WI38 (cell line): ENCODE data around the gene RAPGEF5.

Source experiments
- H3K4me3 ChIP-seq: 2 replicates; pipeline ENCODE4 v1.5.1; 2011; ENCODE audit warnings: low read depth, mild to moderate bottlenecking, control low read depth, low read length
- TF ChIP-seq, protein P1 (sequence below): IDR thresholded peaks from 2 replicates; pipeline ENCODE4 v1.5.1; 2012; ENCODE audit warnings: low read depth, mild to moderate bottlenecking, control low read depth, low read length

The RAPGEF5 gene

DNA sequence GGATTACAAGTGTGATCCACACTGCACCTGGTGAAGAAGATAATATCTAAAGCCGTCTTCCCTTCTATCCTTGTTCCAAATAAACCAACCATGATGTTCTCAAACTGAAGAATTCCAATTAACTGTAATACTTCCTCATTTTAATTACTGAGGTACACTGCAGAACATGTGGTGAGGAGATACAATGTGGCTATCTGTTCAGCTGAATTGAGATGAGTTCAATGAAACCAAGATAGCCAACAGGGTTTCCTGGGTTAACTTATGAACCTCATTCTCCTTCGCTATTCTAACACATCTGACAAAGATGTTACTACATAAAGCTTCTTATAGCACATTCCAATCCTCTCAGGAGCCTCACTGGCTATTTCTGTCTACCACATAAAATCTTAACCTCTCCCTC is 75.5 kb downstream of the RAPGEF5 start:
- no peak overlapping the region for H3K4me3 ChIP-seq
- TF ChIP-seq, protein P1, sequence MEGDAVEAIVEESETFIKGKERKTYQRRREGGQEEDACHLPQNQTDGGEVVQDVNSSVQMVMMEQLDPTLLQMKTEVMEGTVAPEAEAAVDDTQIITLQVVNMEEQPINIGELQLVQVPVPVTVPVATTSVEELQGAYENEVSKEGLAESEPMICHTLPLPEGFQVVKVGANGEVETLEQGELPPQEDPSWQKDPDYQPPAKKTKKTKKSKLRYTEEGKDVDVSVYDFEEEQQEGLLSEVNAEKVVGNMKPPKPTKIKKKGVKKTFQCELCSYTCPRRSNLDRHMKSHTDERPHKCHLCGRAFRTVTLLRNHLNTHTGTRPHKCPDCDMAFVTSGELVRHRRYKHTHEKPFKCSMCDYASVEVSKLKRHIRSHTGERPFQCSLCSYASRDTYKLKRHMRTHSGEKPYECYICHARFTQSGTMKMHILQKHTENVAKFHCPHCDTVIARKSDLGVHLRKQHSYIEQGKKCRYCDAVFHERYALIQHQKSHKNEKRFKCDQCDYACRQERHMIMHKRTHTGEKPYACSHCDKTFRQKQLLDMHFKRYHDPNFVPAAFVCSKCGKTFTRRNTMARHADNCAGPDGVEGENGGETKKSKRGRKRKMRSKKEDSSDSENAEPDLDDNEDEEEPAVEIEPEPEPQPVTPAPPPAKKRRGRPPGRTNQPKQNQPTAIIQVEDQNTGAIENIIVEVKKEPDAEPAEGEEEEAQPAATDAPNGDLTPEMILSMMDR, result no peak

DNA sequence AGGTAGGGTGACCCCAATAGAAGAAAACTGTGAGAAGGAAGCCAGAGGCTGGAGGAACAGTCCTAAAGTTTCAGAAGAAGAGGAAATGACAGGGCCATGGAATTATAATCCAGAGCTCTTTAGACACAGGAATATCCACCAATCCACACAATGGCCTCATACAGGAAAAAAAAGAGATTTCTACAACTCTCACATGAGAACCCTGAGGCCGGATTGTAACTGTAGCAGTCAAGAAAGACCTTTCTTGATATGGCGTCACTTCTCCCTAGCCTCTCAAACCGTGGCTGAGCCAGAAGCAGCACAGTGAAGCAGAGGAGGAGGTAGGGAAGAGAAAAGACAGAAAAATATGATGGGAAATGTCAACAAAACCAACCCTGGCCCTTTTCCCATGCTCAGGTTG is 76.9 kb downstream of the RAPGEF5 start:
- H3K4me3 ChIP-seq, result no peak overlapping the region
- TF ChIP-seq, protein P1, result no peak

GRCh38 chr7:22278660-22279059 is 78.3 kb downstream of the RAPGEF5 start:
- TF ChIP-seq, protein P1, result no peak
- H3K4me3 ChIP-seq, result no peak overlapping the region

DNA sequence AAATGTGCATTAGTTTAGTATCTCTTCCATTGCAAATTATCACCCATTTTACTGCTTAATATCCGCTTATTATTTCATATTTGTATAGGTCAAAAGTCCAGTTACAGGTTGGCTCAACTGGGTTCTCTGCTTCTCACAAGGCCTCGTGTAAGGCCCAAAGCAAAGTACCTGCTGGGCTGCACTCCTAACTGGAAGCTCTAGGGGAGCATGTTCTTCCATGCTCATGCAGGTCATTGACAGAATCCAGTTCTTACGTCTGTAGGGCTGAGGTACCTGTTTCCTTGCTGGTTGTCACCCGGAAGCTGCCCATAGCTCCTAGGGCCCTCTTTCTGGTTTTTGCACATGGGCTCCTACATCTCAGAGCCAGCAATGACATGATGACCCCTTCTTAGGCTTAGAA is 79.6 kb downstream of the RAPGEF5 start:
- TF ChIP-seq, protein P1, result no peak
- no peak overlapping the region for H3K4me3 ChIP-seq

DNA sequence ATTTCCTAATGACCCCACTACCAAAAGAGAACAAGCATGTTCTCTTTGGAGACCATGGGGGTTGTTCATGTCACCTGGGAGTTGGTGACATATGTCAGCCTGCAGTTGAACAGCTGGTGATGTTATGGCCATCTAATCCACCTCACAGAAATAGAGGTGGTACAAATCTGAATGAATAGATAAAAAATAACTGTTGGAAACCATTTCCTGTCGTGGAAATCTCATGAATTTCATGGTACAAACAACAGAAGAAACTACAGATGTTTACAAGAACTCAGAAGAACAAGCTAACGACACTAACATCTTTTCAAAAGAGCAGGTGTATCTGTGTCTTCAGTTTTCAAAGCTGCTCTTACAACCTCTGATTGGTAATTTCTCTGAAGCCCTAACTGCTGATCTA is 81.3 kb downstream of the RAPGEF5 start:
- TF ChIP-seq, protein P1, result no peak
- H3K4me3 ChIP-seq, result no peak overlapping the region

DNA sequence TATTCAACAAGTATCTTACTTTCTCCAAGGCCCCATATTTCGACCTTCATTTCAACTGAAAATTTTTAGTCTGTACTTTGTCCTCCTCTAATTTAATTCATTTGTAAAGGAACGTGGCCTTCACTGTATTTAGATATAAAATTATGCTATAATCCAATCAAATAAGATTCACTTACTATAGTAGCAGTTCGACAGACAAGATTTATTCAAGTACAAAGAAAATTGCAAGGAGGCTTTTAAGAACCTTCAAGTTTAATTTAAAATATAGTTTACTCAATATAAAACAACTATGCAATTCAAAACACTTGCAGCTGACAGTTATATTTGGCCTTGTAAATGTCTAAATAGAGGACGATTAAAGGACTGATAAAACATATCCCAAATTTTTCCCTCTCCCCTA is 85.6 kb downstream of the RAPGEF5 start:
- TF ChIP-seq, protein P1, result no peak
- no peak overlapping the region for H3K4me3 ChIP-seq

- H3K4me3 ChIP-seq, result no peak overlapping the region
- TF ChIP-seq, protein P1, result no peak
Measured at GRCh38 chr7:22270371-22270770, 86.6 kb downstream of the RAPGEF5 start.
